ENCODE results near the gene ADPRHL1.

Gene ADPRHL1

DNA sequence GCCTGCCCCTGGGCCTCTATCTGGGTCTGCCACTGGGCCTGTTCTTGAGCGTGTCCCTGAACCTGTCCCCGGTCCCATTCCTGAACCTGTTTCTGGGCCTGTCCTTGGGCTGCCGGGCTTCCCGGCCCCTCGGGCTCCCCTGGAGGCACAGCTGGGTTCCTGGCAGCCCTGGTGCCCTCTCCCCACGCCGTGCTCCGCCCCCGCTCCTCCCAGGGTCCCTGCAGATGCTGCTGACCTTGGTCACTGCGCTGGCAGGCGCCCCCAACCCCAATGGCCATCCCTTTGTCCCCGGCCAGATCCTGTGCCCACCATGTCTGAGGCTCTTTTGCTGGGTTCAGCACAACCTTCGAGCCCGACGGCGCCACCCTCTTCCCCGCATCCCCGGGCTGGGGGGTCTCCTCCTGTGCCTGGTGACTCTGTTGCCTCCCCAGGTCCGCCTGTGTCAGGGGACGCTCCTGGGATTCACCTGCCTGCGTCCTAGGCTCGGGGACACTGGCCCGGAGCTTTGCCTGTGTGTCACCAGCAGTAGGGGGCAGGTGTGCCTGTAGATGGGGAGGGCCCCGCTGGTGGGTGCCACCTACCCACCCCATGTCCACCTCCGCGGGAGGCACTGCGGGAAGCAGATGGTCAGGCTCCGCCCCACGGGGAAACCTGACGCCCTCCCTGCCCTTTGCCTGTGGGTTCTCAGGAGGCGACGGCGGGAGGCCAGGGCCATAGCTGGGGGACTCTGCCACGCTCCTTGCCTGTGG is 48.4 kb downstream of the ADPRHL1 start:
- DNase-seq (ENCODE audit: low read depth) = no peak
- no peak overlapping the region for H3K4me3 ChIP-seq (ENCODE audit: low read depth, low read length)
- in situ Hi-C loops (cut with HindIII; ENCODE audit: low sequenced_read_pairs) = no loop called here
- no peak for TF ChIP-seq CTCF (IDR thresholded peaks at IDR 0.05; ENCODE audit: low read depth, low read length, missing control alignments)

- no peak for DNase-seq (ENCODE audit: low read depth)
- in situ Hi-C loops (cut with HindIII; ENCODE audit: low sequenced_read_pairs) = no loop called here
- TF ChIP-seq CTCF (IDR thresholded peaks at IDR 0.05; ENCODE audit: low read depth, low read length, missing control alignments) = no peak
- H3K4me3 ChIP-seq (ENCODE audit: low read depth, low read length) = no peak overlapping the region
Observed at GRCh38 chr13:113404366-113404722, 48.9 kb downstream of the ADPRHL1 start.

GRCh38 chr13:113403255-113404104 is 49.8 kb downstream of the ADPRHL1 start:
- in situ Hi-C loops (cut with HindIII; ENCODE audit: low sequenced_read_pairs) = no loop called here
- no peak for DNase-seq (ENCODE audit: low read depth)
- no peak overlapping the region for H3K4me3 ChIP-seq (ENCODE audit: low read depth, low read length)
- TF ChIP-seq CTCF (IDR thresholded peaks at IDR 0.05; ENCODE audit: low read depth, low read length, missing control alignments) = no peak

DNA sequence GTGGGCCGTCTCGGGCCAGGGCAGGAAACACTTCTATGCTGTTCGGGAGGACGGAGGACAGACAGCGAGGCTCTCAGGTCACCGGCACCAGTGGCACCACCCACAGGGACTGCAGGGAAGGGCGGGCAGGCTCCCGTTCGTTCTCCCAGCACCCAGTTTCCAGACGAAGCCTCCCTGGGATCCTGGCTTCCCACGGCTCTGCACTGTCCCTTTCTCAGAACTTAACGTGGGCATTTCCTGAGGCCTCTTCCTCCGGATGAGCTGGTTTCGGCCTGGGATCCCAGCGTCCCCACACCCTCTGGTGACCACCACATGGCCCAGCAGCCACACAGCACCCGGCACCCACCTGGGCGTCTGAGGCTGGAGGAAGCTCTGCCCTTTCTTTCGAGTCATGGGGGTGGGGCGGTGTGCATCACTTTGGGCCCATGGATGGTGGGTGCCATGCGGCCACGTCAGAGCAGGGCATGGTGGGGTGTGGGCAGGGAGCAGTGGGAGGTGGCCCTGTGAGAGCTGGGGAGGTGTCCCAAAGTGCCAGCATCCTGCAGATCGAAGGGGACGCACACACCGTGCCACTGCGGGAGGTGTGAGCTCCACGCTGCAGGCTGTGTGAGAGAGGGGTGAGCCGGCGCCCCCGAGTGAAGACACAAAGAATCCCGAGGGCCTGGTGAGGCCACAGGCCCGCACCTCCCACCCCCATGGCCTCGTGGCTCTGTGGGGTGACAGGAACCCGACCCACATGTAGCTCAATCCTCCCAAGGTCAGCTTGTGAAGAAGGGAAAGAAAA is 50.6 kb downstream of the ADPRHL1 start:
- DNase-seq (ENCODE audit: low read depth) = no peak
- TF ChIP-seq CTCF (IDR thresholded peaks at IDR 0.05; ENCODE audit: low read depth, low read length, missing control alignments) = no peak
- no peak overlapping the region for H3K4me3 ChIP-seq (ENCODE audit: low read depth, low read length)
- in situ Hi-C loops (cut with HindIII; ENCODE audit: low sequenced_read_pairs) = no loop called here

- no peak for TF ChIP-seq CTCF (IDR thresholded peaks at IDR 0.05; ENCODE audit: low read depth, low read length, missing control alignments)
- no peak for DNase-seq (ENCODE audit: low read depth)
Observed at GRCh38 chr13:113401452-113402415, 51.6 kb downstream of the ADPRHL1 start.

More at GRCh38 chr13:113401452-113402415, 51.6 kb downstream of the ADPRHL1 start:
- in situ Hi-C loops (cut with HindIII; ENCODE audit: low sequenced_read_pairs) = no loop called here
- no peak overlapping the region for H3K4me3 ChIP-seq (ENCODE audit: low read depth, low read length)

All from astrocyte of the cerebellum (primary cell).